Lower leg skin (tissue), 3 donors: Measurements from ENCODE around the gene GTPBP6.

ENCODE experiments used
- POLR2A ChIP-seq, 2 donors: fragments of 450-650 bp; IDR thresholded peaks; one replicate each; pipeline ENCODE4 v1.6.1; 2016 to 2017; ENCODE audit warnings: antibody characterized with exemption in 2 of 2, mild to moderate bottlenecking in 1 of 2, moderate library complexity in 1 of 2
- TF ChIP-seq, protein P1 (sequence below), 3 donors: fragments of 450-650 bp; IDR thresholded peaks; one replicate each; pipeline ENCODE4 v1.5.1; 2016; ENCODE audit warnings: antibody characterized with exemption in 3 of 3, mild to moderate bottlenecking in 3 of 3, moderate library complexity in 2 of 3

DNA sequence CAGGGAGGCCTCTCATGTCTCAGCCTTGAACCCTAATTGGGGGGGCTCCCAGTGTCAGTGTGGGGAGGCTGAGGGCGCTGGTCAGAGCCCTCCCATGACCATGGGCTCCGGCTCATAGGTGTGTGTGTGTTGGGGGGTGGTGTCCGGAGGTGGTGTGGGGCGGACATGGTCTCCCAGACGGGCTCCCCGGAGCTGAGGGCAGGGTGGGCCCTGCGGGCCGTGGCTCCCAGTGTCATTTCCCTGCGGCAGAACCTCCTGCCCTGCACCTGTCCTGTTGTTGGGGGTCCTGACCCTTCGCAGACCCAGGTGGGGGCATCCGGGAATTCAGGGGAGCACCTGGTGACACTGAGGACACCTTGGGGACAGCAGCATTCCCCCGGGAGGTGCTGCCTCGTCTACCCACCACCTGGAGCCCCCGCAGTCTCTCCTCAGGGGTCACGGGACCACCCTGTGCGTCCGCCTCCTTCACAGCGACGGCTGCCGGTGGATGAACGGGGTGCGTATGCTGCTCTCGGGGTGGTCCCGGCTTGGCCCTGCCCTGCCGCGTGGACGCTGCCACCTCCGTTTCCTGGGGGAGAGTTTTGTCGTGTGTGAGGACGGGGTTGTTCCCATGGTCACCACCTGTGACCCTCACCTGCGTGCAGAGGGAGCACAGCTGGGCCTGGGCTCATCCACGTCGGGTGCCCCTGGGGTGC lies 14.5 kb upstream of the GTPBP6 start:
- TF ChIP-seq, protein P1, sequence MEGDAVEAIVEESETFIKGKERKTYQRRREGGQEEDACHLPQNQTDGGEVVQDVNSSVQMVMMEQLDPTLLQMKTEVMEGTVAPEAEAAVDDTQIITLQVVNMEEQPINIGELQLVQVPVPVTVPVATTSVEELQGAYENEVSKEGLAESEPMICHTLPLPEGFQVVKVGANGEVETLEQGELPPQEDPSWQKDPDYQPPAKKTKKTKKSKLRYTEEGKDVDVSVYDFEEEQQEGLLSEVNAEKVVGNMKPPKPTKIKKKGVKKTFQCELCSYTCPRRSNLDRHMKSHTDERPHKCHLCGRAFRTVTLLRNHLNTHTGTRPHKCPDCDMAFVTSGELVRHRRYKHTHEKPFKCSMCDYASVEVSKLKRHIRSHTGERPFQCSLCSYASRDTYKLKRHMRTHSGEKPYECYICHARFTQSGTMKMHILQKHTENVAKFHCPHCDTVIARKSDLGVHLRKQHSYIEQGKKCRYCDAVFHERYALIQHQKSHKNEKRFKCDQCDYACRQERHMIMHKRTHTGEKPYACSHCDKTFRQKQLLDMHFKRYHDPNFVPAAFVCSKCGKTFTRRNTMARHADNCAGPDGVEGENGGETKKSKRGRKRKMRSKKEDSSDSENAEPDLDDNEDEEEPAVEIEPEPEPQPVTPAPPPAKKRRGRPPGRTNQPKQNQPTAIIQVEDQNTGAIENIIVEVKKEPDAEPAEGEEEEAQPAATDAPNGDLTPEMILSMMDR (IDR thresholded peaks at IDR 0.05): no peak
- TF ChIP-seq POLR2A (IDR thresholded peaks at IDR 0.05): no peak
